Naive thymus-derived CD8-positive, alpha-beta T cell (primary cell): ENCODE measurements around the gene SNX12. TPM values are rescaled to one million over a fixed set of nuclear protein-coding genes. Genes with fewer than 3 reads are reported as not detected.
A peak's percentile ranks its signal among the peaks of the same experiment; 100 is the strongest.

Source experiments
- ATAC-seq, 2 donors: fragments of 150-1000 bp; cut with Tn5 transposase in 1 of 2; sonication (Bioruptor Pico), chemical (Tn5 transposase) in 1 of 2; 1 replicate in 1 of 2; 2 replicates in 1 of 2; pipeline ENCODE4 v1.10.0; 2021; ENCODE audit warnings: mild to moderate bottlenecking in 2 of 2, moderate library complexity in 2 of 2
- POLR2A ChIA-PET: fragments of 350-600 bp; sonication (Branson Sonifier 250); formaldehyde crosslinking; loops from one replicate; lab custom pipeline; 2021; ENCODE audit warnings: antibody characterized with exemption; lab: Charles Lee
- DNase-seq, 10 donors: peaks; one replicate each; pipeline versions ENCODE4 v3.0.0 to v3.0.0-alpha.2; 2020 to 2022
- H3K27ac Mint-ChIP-seq, 10 donors: one replicate each; pipeline ENCODE4 v1.8.0; 2020 to 2022; ENCODE audit warnings: mild to moderate bottlenecking in 10 of 10, mixed read lengths in 10 of 10, moderate library complexity in 4 of 10, inconsistent platforms in 1 of 10
- H3K27me3 Mint-ChIP-seq, 5 donors: one replicate each; pipeline ENCODE4 v1.8.0; 2021 to 2022; ENCODE audit warnings: mixed read lengths in 5 of 5
- H3K36me3 Mint-ChIP-seq, 3 donors: one replicate each; pipeline ENCODE4 v1.8.0; 2020 to 2022; ENCODE audit warnings: mixed read lengths in 3 of 3, mild to moderate bottlenecking in 2 of 3, inconsistent platforms in 1 of 3
- H3K4me1 Mint-ChIP-seq, 4 donors: one replicate each; pipeline ENCODE4 v1.8.0; 2021 to 2022; ENCODE audit warnings: mixed read lengths in 4 of 4
- H3K4me3 Mint-ChIP-seq, 10 donors: one replicate each; pipeline ENCODE4 v1.8.0; 2020 to 2022; ENCODE audit warnings: mild to moderate bottlenecking in 10 of 10, mixed read lengths in 10 of 10, moderate library complexity in 6 of 10, inconsistent platforms in 1 of 10
- H3K9me3 Mint-ChIP-seq, 9 donors: one replicate each; pipeline ENCODE4 v1.8.0; 2020 to 2022; ENCODE audit warnings: mixed read lengths in 9 of 9, mild to moderate bottlenecking in 3 of 9, inconsistent platforms in 1 of 9, moderate library complexity in 1 of 9
- polyA plus RNA-seq, 3 donors: library from polyadenylated mRNA; unstranded; fragments of 300-500 nt; fragmentation: Illumina TruSeq; gene quantifications; one replicate each; pipeline ENCODE4 v1.2.3, GENCODE V29; 2021
- total RNA-seq, 8 experiments: library from RNA in 2 of 8; stranded (reverse) in 2 of 8; gene quantifications; one replicate each; pipeline ENCODE4 v1.2.3 and lab custom pipeline; 2021 to 2026

The SNX12 gene
- total RNA-seq = 10 to 100 TPM; 27.9 to 29.8 TPM
- 1 to 10 TPM; 2.4 to 4.2 (median 3.7) TPM for polyA plus RNA-seq
- 23.3 to 46.6 (median 34.7) reads per million in 6 experiments for total RNA-seq (lab: John Stamatoyannopoulos, UW)

- H3K4me3 Mint-ChIP-seq = peak within 1 kb of the TSS; percentile 84 to 97 (median 96)
- H3K4me1 Mint-ChIP-seq = peaks cover 16 to 28% (median 22%) of the 10 kb centered on the region in 4 donors
- POLR2A ChIA-PET = interaction anchor here (0.6 to 1.7 kb wide), 12 partner anchors 10 to 299 kb away, joined by 3 to 12 read pairs (median 5); partner anchors contain the start of genes FOXO4, IL2RG, MED12 and TAF1
- ATAC-seq (peak; percentile 90 to 95), DNase-seq (peak; percentile 69 to 94 (median 88))
- peaks cover 0 to 12% (median 0%) of the 10 kb centered on the region in 3 donors for H3K36me3 Mint-ChIP-seq
- no peaks in the 10 kb centered on the region for H3K9me3 Mint-ChIP-seq
- no peaks in the 10 kb centered on the region for H3K27me3 Mint-ChIP-seq
- peak within 1 kb of the TSS; percentile 85 to 99 (median 98) for H3K27ac Mint-ChIP-seq
These were observed at the start of gene SNX12 for GRCh38 chrX:71068044-71068918. TSS of gene SNX12 (minus strand) at chrX:71068334. CDS start at chrX:71068306, 28 bp downstream.

- POLR2A ChIA-PET = interaction anchor here (1.5 to 5.0 kb wide), 4 partner anchors 11 to 249 kb away, joined by 11 to 134 read pairs (median 24); partner anchors contain the start of genes CXorf65, FOXO4 and TAF1
- Mint-ChIP-seq H3K36me3 (peaks cover 0 to 19% (median 2%) of the 10 kb centered on the region in 3 donors), H3K9me3 (no peaks in the 10 kb centered on the region), H3K4me1 (peaks cover 5 to 38% (median 33%) of the 10 kb centered on the region in 4 donors), H3K27me3 (no peaks in the 10 kb centered on the region), H3K27ac (peak overlapping the region; percentile 48 to 88 (median 75)), H3K4me3 (peak overlapping the region in 1 of 10 donors; percentile 8)
- no peak for DNase-seq
- ATAC-seq = no peak
These were observed 49.2 kb upstream of the SNX12 start for GRCh38 chrX:71117358-71117757.

GRCh38 chrX:71111921-71112431 is 43.8 kb upstream of the SNX12 start:
- Mint-ChIP-seq H3K36me3 (peaks cover 16 to 39% (median 30%) of the 10 kb centered on the region in 3 donors), H3K27me3 (peaks cover 0 to 2% (median 0%) of the 10 kb centered on the region in 5 donors), H3K4me3 (peak overlapping the region; percentile 83 to 98 (median 96)), H3K27ac (peak overlapping the region; percentile 94 to 100 (median 98)), H3K4me1 (peaks cover 22 to 53% (median 40%) of the 10 kb centered on the region in 4 donors), H3K9me3 (no peaks in the 10 kb centered on the region)
- ATAC-seq = peak; percentile 57 to 65
- peak in 2 of 10 donors; percentile 16 to 36 for DNase-seq
- POLR2A ChIA-PET = interaction anchor here (0.7 to 3.1 kb wide), 13 partner anchors 8 to 422 kb away, joined by 3 to 82 read pairs (median 6); partner anchors contain the start of genes FOXO4, OGT, SNX12 and TAF1

- Mint-ChIP-seq H3K4me3 (peak within 1 kb of the TSS; percentile 83 to 98 (median 96)), H3K4me1 (peaks cover 25 to 59% (median 45%) of the 10 kb centered on the region in 4 donors), H3K36me3 (peaks cover 16 to 45% (median 34%) of the 10 kb centered on the region in 3 donors), H3K9me3 (no peaks in the 10 kb centered on the region), H3K27me3 (peaks cover 0 to 2% (median 0%) of the 10 kb centered on the region in 5 donors), H3K27ac (peak within 1 kb of the TSS; percentile 94 to 100 (median 98))
- ATAC-seq = peak; percentile 84 to 90
- POLR2A ChIA-PET = interaction anchor here (0.5 to 3.1 kb wide), 15 partner anchors 9 to 423 kb away, joined by 3 to 82 read pairs (median 5); partner anchors contain the start of genes FOXO4, OGT, SNX12 and TAF1
- peak; percentile 46 to 92 (median 80) for DNase-seq
These were observed 43.2 kb upstream of the SNX12 start, which contains the start of gene IL2RG for GRCh38 chrX:71111141-71111843. TSS of gene IL2RG (minus strand) at chrX:71111577. CDS start at chrX:71111539, 38 bp downstream.

- Mint-ChIP-seq H3K36me3 (peaks cover 16 to 54% (median 35%) of the 10 kb centered on the region in 3 donors), H3K9me3 (no peaks in the 10 kb centered on the region), H3K27me3 (peaks cover 0 to 2% (median 0%) of the 10 kb centered on the region in 5 donors), H3K27ac (peak overlapping the region; percentile 94 to 100 (median 98)), H3K4me3 (peak overlapping the region; percentile 83 to 98 (median 96)), H3K4me1 (peaks cover 32 to 77% (median 62%) of the 10 kb centered on the region in 4 donors)
- POLR2A ChIA-PET = interaction anchor here (10.6 kb wide), 1 partner anchor 9 kb away, joined by 134 read pairs; the partner anchor contains the start of gene MED12
- ATAC-seq (no peak), DNase-seq (no peak)
These were observed 40.9 kb upstream of the SNX12 start for GRCh38 chrX:71109051-71109450.

- ATAC-seq (peak in 1 of 2 donors; percentile 12), DNase-seq (peak in 8 of 10 donors; percentile 11 to 80 (median 44))
- Mint-ChIP-seq H3K36me3 (peaks cover 16 to 54% (median 33%) of the 10 kb centered on the region in 3 donors), H3K27ac (peak overlapping the region; percentile 94 to 100 (median 98)), H3K27me3 (peaks cover 0 to 2% (median 0%) of the 10 kb centered on the region in 5 donors), H3K9me3 (no peaks in the 10 kb centered on the region), H3K4me3 (peak overlapping the region; percentile 83 to 98 (median 96)), H3K4me1 (peaks cover 37 to 82% (median 66%) of the 10 kb centered on the region in 4 donors)
- POLR2A ChIA-PET = interaction anchor here (1.0 to 10.6 kb wide), 2 partner anchors 8 to 11 kb away, joined by 5 to 134 read pairs; partner anchors contain the start of gene MED12
These were observed 39.7 kb upstream of the SNX12 start for GRCh38 chrX:71107762-71108360.

- H3K27ac Mint-ChIP-seq = peak overlapping the region; percentile 92 to 100 (median 98)
- H3K9me3 Mint-ChIP-seq = no peaks in the 10 kb centered on the region
- no peak for ATAC-seq
- peak overlapping the region; percentile 83 to 98 (median 96) for H3K4me3 Mint-ChIP-seq
- POLR2A ChIA-PET = interaction anchor here (10.6 kb wide), 1 partner anchor 11 kb away, joined by 134 read pairs; the partner anchor contains the start of gene MED12
- H3K27me3 Mint-ChIP-seq = peaks cover 0 to 2% (median 0%) of the 10 kb centered on the region in 5 donors
- H3K36me3 Mint-ChIP-seq = peaks cover 16 to 54% (median 33%) of the 10 kb centered on the region in 3 donors
- DNase-seq = no peak
- H3K4me1 Mint-ChIP-seq = peaks cover 34 to 83% (median 68%) of the 10 kb centered on the region in 4 donors
These were observed 39.1 kb upstream of the SNX12 start for GRCh38 chrX:71107245-71107644.

- peak in 1 of 2 donors; percentile 16 for ATAC-seq
- Mint-ChIP-seq H3K27ac (peak within 1 kb of the TSS; percentile 92 to 100 (median 98)), H3K4me1 (peaks cover 33 to 86% (median 71%) of the 10 kb centered on the region in 4 donors), H3K4me3 (peak within 1 kb of the TSS; percentile 83 to 98 (median 96)), H3K36me3 (peaks cover 15 to 54% (median 33%) of the 10 kb centered on the region in 3 donors), H3K27me3 (peaks cover 0 to 2% (median 0%) of the 10 kb centered on the region in 5 donors), H3K9me3 (no peaks in the 10 kb centered on the region)
- POLR2A ChIA-PET = interaction anchor here (0.9 to 10.6 kb wide), 4 partner anchors 8 to 973 kb away, joined by 3 to 134 read pairs (median 8); partner anchors contain the start of genes FOXO4, IGBP1 and MED12
- DNase-seq = no peak
These were observed 38.3 kb upstream of the SNX12 start, which contains the start of gene CXorf65 for GRCh38 chrX:71106427-71106826. TSS of gene CXorf65 (minus strand) at chrX:71106740. CDS start at chrX:71106556, 184 bp downstream.

GRCh38 chrX:71105628-71106027 is 37.5 kb upstream of the SNX12 start:
- Mint-ChIP-seq H3K27me3 (no peaks in the 10 kb centered on the region), H3K4me1 (peaks cover 39 to 91% (median 79%) of the 10 kb centered on the region in 4 donors), H3K27ac (peak overlapping the region; percentile 87 to 99 (median 96)), H3K36me3 (peaks cover 7 to 53% (median 29%) of the 10 kb centered on the region in 3 donors), H3K4me3 (peak overlapping the region; percentile 38 to 98 (median 80)), H3K9me3 (no peaks in the 10 kb centered on the region)
- POLR2A ChIA-PET = interaction anchor here (0.9 to 10.6 kb wide), 5 partner anchors 8 to 972 kb away, joined by 3 to 134 read pairs (median 7); partner anchors contain the start of genes FOXO4, IGBP1 and MED12
- peak in 1 of 2 donors; percentile 3 for ATAC-seq
- DNase-seq = no peak
